HCT116 (cell line): ENCODE results near the gene EP300.
A peak's percentile ranks its signal among the peaks of the same experiment; 100 is the strongest.

ENCODE experiments used
- EZH2 ChIP-seq: fragments of 200-600 bp; sonication (generic); IDR thresholded peaks from 2 replicates; pipeline ENCODE4 v1.6.1; 2017; ENCODE audit warnings: antibody characterized with exemption, mixed run types
- EZH2phosphoT487 ChIP-seq: fragments of 200-600 bp; IDR thresholded peaks from 2 replicates; pipeline ENCODE4 v1.6.1; 2018; ENCODE audit warnings: antibody characterized with exemption, borderline replicate concordance
- FOSL1 ChIP-seq: IDR thresholded peaks from 2 replicates; pipeline ENCODE4 v1.6.1; 2012; ENCODE audit warnings: low read depth
- POLR2A ChIP-seq: IDR thresholded peaks from 2 replicates; pipeline ENCODE4 v1.7.0; 2011; ENCODE audit warnings: borderline replicate concordance; ENCODE audit not compliant: insufficient read depth, insufficient read length; ENCODE audit errors: extremely low read depth
- POLR2AphosphoS5 ChIP-seq: IDR thresholded peaks from 2 replicates; pipeline ENCODE4 v1.6.1; 2011; ENCODE audit warnings: mild to moderate bottlenecking, low read depth, low read length, moderate library complexity
- RAD21 ChIP-seq: IDR thresholded peaks from 2 replicates; pipeline ENCODE4 v1.6.1; 2012; ENCODE audit warnings: low read depth, mild to moderate bottlenecking
- TCF7L2 ChIP-seq: IDR thresholded peaks from 2 replicates; pipeline ENCODE4 v1.7.0; 2011; ENCODE audit warnings: borderline replicate concordance, inconsistent platforms; ENCODE audit not compliant: insufficient read depth, insufficient read length; ENCODE audit errors: extremely low read depth
- ZNF274 ChIP-seq: fragments of 200-500 bp; sonication (Bioruptor generic); IDR thresholded peaks from 2 replicates; pipeline ENCODE4 v1.6.1; 2014; ENCODE audit warnings: mild to moderate bottlenecking, low read depth, low read length, inconsistent platforms
- TF ChIP-seq, protein P1 (sequence below), 3 experiments: fragments of 200-600 bp in 1 of 3; sonication (generic) in 1 of 3; IDR thresholded peaks in 2 of 3; conservative IDR thresholded peaks in 1 of 3; 2 replicates each; pipeline ENCODE4 v1.5.1; 2012 to 2017; ENCODE audit warnings: low read depth in 2 of 3, low read length in 2 of 3, antibody characterized with exemption in 1 of 3, borderline replicate concordance in 1 of 3, control low read depth in 1 of 3, mild to moderate bottlenecking in 1 of 3, mixed read lengths in 1 of 3, mixed run types in 1 of 3, moderate library complexity in 1 of 3; ENCODE audit not compliant: insufficient read depth in 1 of 3

DNA sequence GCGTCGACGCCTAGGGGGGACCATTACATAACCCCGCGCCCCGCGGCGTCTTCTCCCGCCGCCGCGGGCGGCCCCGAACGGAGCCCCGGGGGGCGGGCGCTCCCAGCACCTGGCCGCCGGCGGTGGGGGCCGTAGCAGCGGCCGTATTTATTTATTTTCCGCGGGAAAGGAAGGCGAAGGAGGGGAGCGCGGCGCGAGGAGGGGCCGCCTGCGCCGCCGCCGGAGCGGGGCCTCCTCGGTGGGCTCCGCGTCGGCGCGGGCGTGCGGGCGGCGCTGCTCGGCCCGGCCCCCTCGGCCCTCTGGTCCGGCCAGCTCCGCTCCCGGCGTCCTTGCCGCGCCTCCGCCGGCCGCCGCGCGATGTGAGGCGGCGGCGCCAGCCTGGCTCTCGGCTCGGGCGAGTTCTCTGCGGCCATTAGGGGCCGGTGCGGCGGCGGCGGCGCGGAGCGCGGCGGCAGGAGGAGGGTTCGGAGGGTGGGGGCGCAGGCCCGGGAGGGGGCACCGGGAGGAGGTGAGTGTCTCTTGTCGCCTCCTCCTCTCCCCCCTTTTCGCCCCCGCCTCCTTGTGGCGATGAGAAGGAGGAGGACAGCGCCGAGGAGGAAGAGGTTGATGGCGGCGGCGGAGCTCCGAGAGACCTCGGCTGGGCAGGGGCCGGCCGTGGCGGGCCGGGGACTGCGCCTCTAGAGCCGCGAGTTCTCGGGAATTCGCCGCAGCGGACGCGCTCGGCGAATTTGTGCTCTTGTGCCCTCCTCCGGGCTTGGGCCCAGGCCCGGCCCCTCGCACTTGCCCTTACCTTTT lies at the start of gene EP300:
- TF ChIP-seq, protein P1, sequence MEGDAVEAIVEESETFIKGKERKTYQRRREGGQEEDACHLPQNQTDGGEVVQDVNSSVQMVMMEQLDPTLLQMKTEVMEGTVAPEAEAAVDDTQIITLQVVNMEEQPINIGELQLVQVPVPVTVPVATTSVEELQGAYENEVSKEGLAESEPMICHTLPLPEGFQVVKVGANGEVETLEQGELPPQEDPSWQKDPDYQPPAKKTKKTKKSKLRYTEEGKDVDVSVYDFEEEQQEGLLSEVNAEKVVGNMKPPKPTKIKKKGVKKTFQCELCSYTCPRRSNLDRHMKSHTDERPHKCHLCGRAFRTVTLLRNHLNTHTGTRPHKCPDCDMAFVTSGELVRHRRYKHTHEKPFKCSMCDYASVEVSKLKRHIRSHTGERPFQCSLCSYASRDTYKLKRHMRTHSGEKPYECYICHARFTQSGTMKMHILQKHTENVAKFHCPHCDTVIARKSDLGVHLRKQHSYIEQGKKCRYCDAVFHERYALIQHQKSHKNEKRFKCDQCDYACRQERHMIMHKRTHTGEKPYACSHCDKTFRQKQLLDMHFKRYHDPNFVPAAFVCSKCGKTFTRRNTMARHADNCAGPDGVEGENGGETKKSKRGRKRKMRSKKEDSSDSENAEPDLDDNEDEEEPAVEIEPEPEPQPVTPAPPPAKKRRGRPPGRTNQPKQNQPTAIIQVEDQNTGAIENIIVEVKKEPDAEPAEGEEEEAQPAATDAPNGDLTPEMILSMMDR (IDR thresholded peaks at IDR 0.05 in 2 of 3, conservative IDR thresholded peaks at IDR 0.05 in 1 of 3; ENCODE audit: borderline replicate concordance in 1 of 3, insufficient read depth in 1 of 3, low read depth in 2 of 3, low read length in 2 of 3): peak in 1 of 3 experiments; percentile 32; a peak in 2 of 6 replicates
- TF ChIP-seq TCF7L2 (no peak), POLR2AphosphoS5 (peak; percentile 73), POLR2A (peak; percentile 74), FOSL1 (no peak), EZH2 (no peak), EZH2phosphoT487 (no peak), RAD21 (peak; percentile 11; the same call in 1 of the 2 replicates), ZNF274 (no peak)
